ENCODE results near the gene CNTLN.

DNA sequence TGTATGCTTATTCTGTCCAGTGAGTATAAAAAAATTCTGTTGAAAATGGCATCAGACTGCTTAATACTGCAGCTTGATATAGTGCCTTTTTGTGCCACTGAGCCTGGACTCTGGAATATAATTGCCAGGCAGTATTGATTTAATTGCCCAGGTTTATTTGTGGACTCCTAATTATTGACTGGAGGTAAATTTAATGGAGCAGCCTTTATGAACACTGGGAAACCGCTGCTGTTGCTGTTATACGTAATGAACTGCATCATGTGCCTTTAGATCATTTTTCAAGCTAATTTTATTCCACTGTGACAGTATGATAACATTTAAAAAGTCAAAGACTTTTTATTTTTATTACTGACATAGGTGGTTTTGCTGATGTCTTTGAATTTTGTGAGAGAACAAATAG is 353.8 kb downstream of the CNTLN start:
- TF ChIP-seq CTCF (IDR thresholded peaks at IDR 0.05) (no peak), POLR2AphosphoS5 (IDR thresholded peaks at IDR 0.05) (no peak)
